Spleen (tissue), 7 donors: ENCODE measurements around the gene SLC12A5.
A peak's percentile ranks its signal among the peaks of the same experiment; 100 is the strongest.

Experiments
- POLR2AphosphoS5 ChIP-seq, 3 donors: sonication (generic); formaldehyde crosslinking; IDR thresholded peaks; one replicate each; pipeline ENCODE4 v1.5.1; 2017; ENCODE audit warnings: antibody characterized with exemption in 3 of 3
- TF ChIP-seq, protein P1 (sequence below), 11 experiments: fragments of 200-600 bp in 7 of 11; fragments of 450-650 bp in 4 of 11; sonication (generic) in 4 of 11; IDR thresholded peaks in 8 of 11; conservative IDR thresholded peaks in 3 of 11; 1 replicate in 7 of 11; 2 replicates in 4 of 11; pipeline versions ENCODE4 v1.4.0 to v1.8.0; 2016 to 2021; ENCODE audit warnings: antibody characterized with exemption in 11 of 11, inconsistent platforms in 4 of 11, mild to moderate bottlenecking in 1 of 11
- donor health status: DM: no; HTN: no; CAD: no; lungs with moderate emphysema.
- donor health status: DM: no; HTN: no; CAD: no.
- donor health status: DM: no; HTN: no; CAD: no.

DNA sequence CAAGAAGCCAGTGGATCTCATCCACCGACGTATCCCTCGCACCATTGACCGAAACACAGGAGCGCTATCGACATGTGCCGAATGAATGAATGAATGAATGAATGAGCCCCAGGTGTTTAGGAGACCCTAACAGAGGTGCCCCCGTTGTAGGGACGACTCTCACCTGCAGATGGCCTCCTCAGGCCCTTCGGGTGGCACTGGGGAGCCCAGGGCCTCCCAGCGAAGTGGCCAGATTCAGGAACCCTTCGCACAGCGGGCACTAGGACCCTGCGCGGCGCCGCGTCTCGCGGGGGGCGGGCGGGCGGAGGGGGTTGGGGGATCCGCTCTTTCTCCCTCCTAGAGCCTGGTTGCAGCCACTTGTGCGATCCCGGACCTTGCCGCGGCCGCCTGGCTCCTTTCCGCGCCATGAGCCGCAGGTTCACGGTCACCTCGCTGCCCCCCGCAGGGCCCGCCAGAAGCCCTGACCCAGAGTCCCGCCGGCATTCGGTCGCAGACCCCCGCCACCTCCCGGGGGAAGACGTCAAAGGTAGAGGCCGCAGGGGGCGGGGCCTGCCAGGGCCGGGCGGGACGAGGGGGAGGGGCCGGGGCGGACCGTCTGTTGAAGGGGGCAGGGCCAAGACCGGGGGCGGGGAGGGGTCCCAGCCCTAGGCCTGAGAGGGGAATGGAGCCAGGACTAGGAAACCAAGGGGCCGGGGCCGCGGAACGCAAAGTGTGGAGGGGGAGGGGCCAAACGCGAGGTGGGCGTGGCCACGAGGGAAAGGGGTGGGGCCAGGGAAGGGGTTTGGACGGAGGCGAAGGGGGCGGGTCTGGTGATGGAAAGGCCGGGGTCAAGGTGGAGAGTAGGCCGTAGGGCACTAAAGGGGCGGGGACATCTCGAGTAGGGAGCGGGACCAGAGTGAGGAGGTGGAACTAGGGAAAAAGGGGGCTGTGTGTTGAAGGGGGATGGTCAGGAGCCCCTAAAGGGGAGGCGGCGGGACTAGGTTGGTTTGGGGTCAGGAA, 7.4 kb upstream of the SLC12A5 start:
- TF ChIP-seq, protein P1, sequence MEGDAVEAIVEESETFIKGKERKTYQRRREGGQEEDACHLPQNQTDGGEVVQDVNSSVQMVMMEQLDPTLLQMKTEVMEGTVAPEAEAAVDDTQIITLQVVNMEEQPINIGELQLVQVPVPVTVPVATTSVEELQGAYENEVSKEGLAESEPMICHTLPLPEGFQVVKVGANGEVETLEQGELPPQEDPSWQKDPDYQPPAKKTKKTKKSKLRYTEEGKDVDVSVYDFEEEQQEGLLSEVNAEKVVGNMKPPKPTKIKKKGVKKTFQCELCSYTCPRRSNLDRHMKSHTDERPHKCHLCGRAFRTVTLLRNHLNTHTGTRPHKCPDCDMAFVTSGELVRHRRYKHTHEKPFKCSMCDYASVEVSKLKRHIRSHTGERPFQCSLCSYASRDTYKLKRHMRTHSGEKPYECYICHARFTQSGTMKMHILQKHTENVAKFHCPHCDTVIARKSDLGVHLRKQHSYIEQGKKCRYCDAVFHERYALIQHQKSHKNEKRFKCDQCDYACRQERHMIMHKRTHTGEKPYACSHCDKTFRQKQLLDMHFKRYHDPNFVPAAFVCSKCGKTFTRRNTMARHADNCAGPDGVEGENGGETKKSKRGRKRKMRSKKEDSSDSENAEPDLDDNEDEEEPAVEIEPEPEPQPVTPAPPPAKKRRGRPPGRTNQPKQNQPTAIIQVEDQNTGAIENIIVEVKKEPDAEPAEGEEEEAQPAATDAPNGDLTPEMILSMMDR (IDR thresholded peaks at IDR 0.05 in 8 of 11, conservative IDR thresholded peaks at IDR 0.05 in 3 of 11) = no peak
- peak in 1 of 3 donors; percentile 9 for TF ChIP-seq POLR2AphosphoS5 (IDR thresholded peaks at IDR 0.05)
